K562 (cell line): Measurements from ENCODE around the gene ADAP1. TPM values are rescaled to one million over a fixed set of nuclear protein-coding genes. Genes with fewer than 3 reads are reported as not detected.
A peak's percentile ranks its signal among the peaks of the same experiment; 100 is the strongest.

Experiments
- ATAC-seq: fragments of 200-7000 bp; cut with Tn5 transposase; 3 replicates; pipeline ENCODE4 v1.9.1; 2020; ENCODE audit warnings: moderate library complexity
- BruUV-seq: library from RNA; stranded (reverse); fragments of 400-500 nt; replicated peaks from 2 replicates; lab custom pipeline; 2021; lab: Mats Ljungman, UMichigan
- CTCF ChIA-PET: fragments of 300-600 bp; formaldehyde crosslinking; extraction: SDS; loops from one replicate; lab custom pipeline; 2021; ENCODE audit warnings: low intra/inter-chr PET ratio; lab: Yijun Ruan, JAX
- POLR2A ChIA-PET: fragments of 300-600, 350-650 bp; sonication (Branson Sonifier 250); formaldehyde crosslinking; extraction: SDS; loops from one replicate; lab custom pipeline; 2021; ENCODE audit warnings: antibody characterized with exemption, inconsistent platforms; lab: Yijun Ruan, JAX
- DNase-seq, 4 experiments: peaks; one replicate each; pipeline versions ENCODE4 v3.0.0 to v3.0.0-alpha.2; 2011 to 2018; ENCODE audit warnings: low spot score in 3 of 4, mixed read lengths in 3 of 4; ENCODE audit errors: extremely low read depth in 1 of 4
- FAIRE-seq: peaks from 2 replicates; lab custom pipeline; 2011; peaks lifted over from hg19 to GRCh38; lab: Jason Lieb, UNC
- H2AFZ ChIP-seq: 2 replicates; pipeline ENCODE4 v1.6.0; 2011; ENCODE audit warnings: low read depth, low read length, control low read depth, inconsistent platforms
- H3K27ac ChIP-seq: fragments of 200-600 bp; 3 replicates; pipeline ENCODE4 v1.8.0; 2011; ENCODE audit warnings: low read depth, mild to moderate bottlenecking, control low read depth, inconsistent platforms, low read length, moderate library complexity, mixed read lengths; ENCODE audit errors: extremely low read depth
- H3K27me3 ChIP-seq, 2 experiments: fragments of 300-600 bp in 1 of 2; 2 replicates in 1 of 2; 3 replicates in 1 of 2; pipeline versions ENCODE4 v1.6.0 to v1.8.0; 2011; ENCODE audit warnings: inconsistent platforms in 2 of 2, low read length in 2 of 2, mild to moderate bottlenecking in 1 of 2, mixed read lengths in 1 of 2, moderate library complexity in 1 of 2; ENCODE audit not compliant: control insufficient read depth in 2 of 2, insufficient read depth in 2 of 2
- H3K36me3 ChIP-seq: fragments of 300-600 bp; 3 replicates; pipeline ENCODE4 v1.8.0; 2011; ENCODE audit warnings: mild to moderate bottlenecking, low read length, inconsistent platforms; ENCODE audit not compliant: control insufficient read depth, insufficient read depth
- H3K4me1 ChIP-seq, 2 experiments: fragments of 200-600 bp in 1 of 2; replicated peaks in 1 of 2; 2 replicates in 1 of 2; 3 replicates in 1 of 2; pipeline versions ENCODE4 v1.5.1 to v1.8.0; 2011; ENCODE audit warnings: inconsistent platforms in 2 of 2, low read length in 2 of 2, mild to moderate bottlenecking in 1 of 2, mixed read lengths in 1 of 2, moderate library complexity in 1 of 2; ENCODE audit not compliant: control insufficient read depth in 2 of 2, insufficient read depth in 2 of 2
- H3K4me2 ChIP-seq: 2 replicates; pipeline ENCODE4 v1.6.1; 2011; ENCODE audit warnings: low read length, control low read depth, inconsistent platforms, mixed read lengths; ENCODE audit not compliant: insufficient read depth
- H3K4me3 ChIP-seq: fragments of 200-600 bp; sonication (generic), shearing (Covaris generic); 2 replicates; pipeline ENCODE4 v1.5.1; 2016; ENCODE audit warnings: control low read depth, inconsistent platforms
- H3K79me2 ChIP-seq: fragments of 200-600 bp; 3 replicates; pipeline ENCODE4 v1.8.0; 2011; ENCODE audit warnings: low read length, inconsistent platforms; ENCODE audit not compliant: control insufficient read depth, insufficient read depth
- H3K9ac ChIP-seq, 2 experiments: 2 replicates each; pipeline versions ENCODE4 v1.6.0 to v1.6.1; 2011; ENCODE audit warnings: low read depth in 2 of 2, low read length in 2 of 2, control low read depth in 1 of 2, inconsistent platforms in 1 of 2, mild to moderate bottlenecking in 1 of 2, mixed read lengths in 1 of 2; ENCODE audit not compliant: insufficient read depth in 1 of 2
- H3K9me1 ChIP-seq: one replicate; pipeline ENCODE4 v1.6.0; 2011; ENCODE audit warnings: inconsistent platforms, mild to moderate bottlenecking, low read length, moderate library complexity; ENCODE audit not compliant: control insufficient read depth, insufficient read depth
- H3K9me3 ChIP-seq: replicated peaks from 2 replicates; pipeline ENCODE4 v1.5.1; 2011; ENCODE audit warnings: low read depth, low read length, inconsistent platforms; ENCODE audit not compliant: control insufficient read depth, insufficient read depth
- H4K20me1 ChIP-seq: replicated peaks from 2 replicates; pipeline ENCODE4 v1.6.1; 2011; ENCODE audit warnings: low read length, inconsistent platforms, mixed read lengths; ENCODE audit not compliant: control insufficient read depth, insufficient read depth
- KDM5B ChIP-seq: fragments of 200-600 bp; sonication (generic); IDR thresholded peaks from 2 replicates; pipeline ENCODE4 v1.6.1; 2012; ENCODE audit warnings: low read depth, mild to moderate bottlenecking, moderate library complexity, low read length, control low read depth, inconsistent platforms; ENCODE audit not compliant: insufficient replicate concordance
- NBN ChIP-seq: fragments of 450-650 bp; IDR thresholded peaks from 2 replicates; pipeline ENCODE4 v1.6.1; 2016; ENCODE audit warnings: low read depth, mild to moderate bottlenecking
- POLR3G ChIP-seq: IDR thresholded peaks from 2 replicates; pipeline ENCODE4 v1.6.1; 2011; ENCODE audit not compliant: insufficient read length, insufficient replicate concordance; ENCODE audit errors: extremely low read depth
- ZNF121 ChIP-seq: sonication (generic); formaldehyde crosslinking; conservative IDR thresholded peaks from 2 replicates; pipeline ENCODE4 v1.8.0; 2022; ENCODE audit warnings: missing genetic modification reagents
- WGBS: fragments of 100-300 bp; shearing (Covaris generic); methylation state at CpG from one replicate; pipeline ENCODE4 v1.1.6; 2016; ENCODE audit warnings: low coverage, mixed read lengths; ENCODE audit not compliant: insufficient coverage; ENCODE audit errors: missing lambda C conversion rate; 5-methylcytosine and 5-hydroxymethylcytosine counted together
- in situ Hi-C: fragments of 300-500 bp; cut with MboI; formaldehyde crosslinking; loops from 4 replicates; pipeline ENCODE4 v1.15.0; 2018; ENCODE audit warnings: inconsistent platforms, mixed read lengths
- intact Hi-C: fragments of 100-400 bp; cut with micrococcal nuclease; formaldehyde crosslinking; loops from 2 replicates; pipeline ENCODE4 v1.14.2; 2022
- polyA plus RNA-seq, 8 experiments: library from polyadenylated mRNA; depleted of rRNA in 4 of 8; stranded (reverse) in 5 of 8; unstranded in 3 of 8; fragments of >200 nt; fragmentation: Nextera tagmentation in 2 of 8; fragmentation: Illumina TruSeq in 1 of 8; extraction: Ambion mirVana in 2 of 8; extraction: Trizol in 1 of 8; gene quantifications; 2 replicates each; pipeline versions ENCODE4 v1.2.1 to v1.2.3, GENCODE V29; 2011 to 2014; ENCODE audit warnings: inconsistent platforms in 1 of 8, missing spikeins in 1 of 8
- total RNA-seq, 7 experiments: library from RNA; depleted of rRNA in 6 of 7; stranded (reverse); fragments of >200 nt in 6 of 7; fragmentation: Illumina TruSeq in 2 of 7; extraction: Trizol in 2 of 7; gene quantifications; 2 replicates each; pipeline versions ENCODE4 v1.2.1 to v1.2.3, GENCODE V29; 2011 to 2021; ENCODE audit warnings: low replicate concordance in 1 of 7

The ADAP1 gene
- total and polyA plus RNA-seq, 9 of the 15 experiments (the other 6 are each of a cell fraction or from before 2014, with no cell fraction given): 0.27 to 1.4 (median 0.52) TPM; not detected in 3

GRCh38 chr7:981793-982510, 27.5 kb upstream of the ADAP1 start:
- POLR2A ChIA-PET: interaction anchor here (0.6 to 1.0 kb wide), 3 partner anchors 9 to 550 kb away, joined by 3 to 4 read pairs (median 3); no protein-coding TSS in a partner anchor
- 26% methylated on average over 18 of the region's 19 CpGs for WGBS
- Histone ChIP-seq H3K27ac (no peak overlapping the region), H3K4me2 (no peak overlapping the region), H3K79me2 (no peaks in the 10 kb centered on the region), H2AFZ (no peak overlapping the region), H3K9me3 (no peaks in the 10 kb centered on the region; the same call in 1 of the 2 replicates), H3K9ac (no peak overlapping the region; a peak in 1 of 4 replicates), H3K9me1 (peaks cover 2% of the 10 kb centered on the region), H3K4me3 (no peak overlapping the region), H3K4me1 (peaks cover 0 to 56% of the 10 kb centered on the region in 2 experiments; a peak in 2 of 5 replicates), H3K36me3 (no peaks in the 10 kb centered on the region), H4K20me1 (0 out of 2 replicates have a peak, but pooled peaks cover 3% of the 10 kb centered on the region), H3K27me3 (peaks cover 12 to 48% of the 10 kb centered on the region in 2 experiments; a peak in 4 of 5 replicates)
- DNase-seq (no peak), FAIRE-seq (peak; percentile 29), ATAC-seq (no peak)
- TF ChIP-seq ZNF121 (CRISPR knock-in tag) (peak; percentile 35), KDM5B (no peak), NBN (no peak), POLR3G (no peak)
- BruUV-seq: no TSS peak
- in situ Hi-C loops: loop anchor here (25.0 kb wide), 1 partner anchor 180 kb away; the partner anchor contains the start of gene ZFAND2A
- intact Hi-C loops: no loop called here
- CTCF ChIA-PET: no interaction called here
